ENCODE results near the gene CACNA2D4. TPM values are rescaled to one million over a fixed set of nuclear protein-coding genes. Genes with fewer than 3 reads are reported as not detected.

Gene CACNA2D4
- total RNA-seq, 1 donor, result 0.72 TPM

GRCh38 chr12:1763153-1763552, 155.3 kb downstream of the CACNA2D4 start:
- no peak for TF ChIP-seq CTCF (IDR thresholded peaks at IDR 0.05; ENCODE audit: extremely low read depth, low read depth, low read length)
- Histone ChIP-seq H2AFZ (ENCODE audit: low read length) (no peak overlapping the region), H3K36me3 (ENCODE audit: insufficient read depth, low read length) (no peaks in the 10 kb centered on the region), H3K27me3 (ENCODE audit: insufficient read depth, low read length) (no peaks in the 10 kb centered on the region), H3K79me2 (ENCODE audit: insufficient read depth, low read length) (peaks cover 22% of the 10 kb centered on the region), H3K4me1 (ENCODE audit: insufficient read depth, low read length) (no peaks in the 10 kb centered on the region), H3K4me2 (ENCODE audit: insufficient read depth, low read length) (no peak overlapping the region), H3K4me3 (ENCODE audit: insufficient read depth, low read length) (no peak overlapping the region), H3K27ac (ENCODE audit: low read depth, low read length) (no peak overlapping the region), H3K9me3 (ENCODE audit: low read depth, low read length) (no peaks in the 10 kb centered on the region), H4K20me1 (ENCODE audit: insufficient read depth, low read length) (no peaks in the 10 kb centered on the region)
- DNase-seq (ENCODE audit: insufficient read length, low spot score, missing footprints), result no peak

- Histone ChIP-seq H3K4me3 (ENCODE audit: insufficient read depth, low read length) (no peak overlapping the region), H3K79me2 (ENCODE audit: insufficient read depth, low read length) (peaks cover 23% of the 10 kb centered on the region), H3K36me3 (ENCODE audit: insufficient read depth, low read length) (no peaks in the 10 kb centered on the region), H3K27me3 (ENCODE audit: insufficient read depth, low read length) (no peaks in the 10 kb centered on the region), H4K20me1 (ENCODE audit: insufficient read depth, low read length) (peaks cover 3% of the 10 kb centered on the region), H3K4me2 (ENCODE audit: insufficient read depth, low read length) (no peak overlapping the region), H3K27ac (ENCODE audit: low read depth, low read length) (no peak overlapping the region), H2AFZ (ENCODE audit: low read length) (no peak overlapping the region), H3K4me1 (ENCODE audit: insufficient read depth, low read length) (no peaks in the 10 kb centered on the region), H3K9me3 (ENCODE audit: low read depth, low read length) (no peaks in the 10 kb centered on the region)
- no peak for DNase-seq (ENCODE audit: insufficient read length, low spot score, missing footprints)
- no peak for TF ChIP-seq CTCF (IDR thresholded peaks at IDR 0.05; ENCODE audit: extremely low read depth, low read depth, low read length)
Measured at GRCh38 chr12:1761857-1762256, 156.6 kb downstream of the CACNA2D4 start.

- no peaks in the 10 kb centered on the region for H3K36me3 ChIP-seq (ENCODE audit: insufficient read depth, low read length)
- H3K79me2 ChIP-seq (ENCODE audit: insufficient read depth, low read length), result peaks cover 21% of the 10 kb centered on the region
- no peaks in the 10 kb centered on the region for H3K27me3 ChIP-seq (ENCODE audit: insufficient read depth, low read length)
- DNase-seq (ENCODE audit: insufficient read length, low spot score, missing footprints), result no peak
- no peak overlapping the region for H3K4me3 ChIP-seq (ENCODE audit: insufficient read depth, low read length)
- no peak overlapping the region for H3K27ac ChIP-seq (ENCODE audit: low read depth, low read length)
- peaks cover 3% of the 10 kb centered on the region for H4K20me1 ChIP-seq (ENCODE audit: insufficient read depth, low read length)
- no peak for TF ChIP-seq CTCF (IDR thresholded peaks at IDR 0.05; ENCODE audit: extremely low read depth, low read depth, low read length)
- no peaks in the 10 kb centered on the region for H3K4me1 ChIP-seq (ENCODE audit: insufficient read depth, low read length)
- no peaks in the 10 kb centered on the region for H3K9me3 ChIP-seq (ENCODE audit: low read depth, low read length)
- no peak overlapping the region for H3K4me2 ChIP-seq (ENCODE audit: insufficient read depth, low read length)
- H2AFZ ChIP-seq (ENCODE audit: low read length), result no peak overlapping the region
Measured at GRCh38 chr12:1760566-1761382, 157.7 kb downstream of the CACNA2D4 start.

- H2AFZ ChIP-seq (ENCODE audit: low read length), result no peak overlapping the region
- peaks cover 18% of the 10 kb centered on the region for H3K79me2 ChIP-seq (ENCODE audit: insufficient read depth, low read length)
- H3K36me3 ChIP-seq (ENCODE audit: insufficient read depth, low read length), result no peaks in the 10 kb centered on the region
- peaks cover 3% of the 10 kb centered on the region for H4K20me1 ChIP-seq (ENCODE audit: insufficient read depth, low read length)
- no peak for TF ChIP-seq CTCF (IDR thresholded peaks at IDR 0.05; ENCODE audit: extremely low read depth, low read depth, low read length)
- H3K27ac ChIP-seq (ENCODE audit: low read depth, low read length), result no peak overlapping the region
- no peak for DNase-seq (ENCODE audit: insufficient read length, low spot score, missing footprints)
- H3K4me3 ChIP-seq (ENCODE audit: insufficient read depth, low read length), result no peak overlapping the region
- no peaks in the 10 kb centered on the region for H3K9me3 ChIP-seq (ENCODE audit: low read depth, low read length)
- H3K27me3 ChIP-seq (ENCODE audit: insufficient read depth, low read length), result no peaks in the 10 kb centered on the region
- no peak overlapping the region for H3K4me2 ChIP-seq (ENCODE audit: insufficient read depth, low read length)
- H3K4me1 ChIP-seq (ENCODE audit: insufficient read depth, low read length), result no peaks in the 10 kb centered on the region
Measured at GRCh38 chr12:1758887-1759286, 159.6 kb downstream of the CACNA2D4 start.
